Stimulated activated memory B cell treated with anti-CD40 and anti-IgM and Interleukin-4, amounts not matched to agents 10 μg/mL and 1 μg/mL and 100 μg/mL, for 72 hours (primary cell): ENCODE data around the gene GALNT5.

Experiments used
- ATAC-seq: fragments of 150-1000 bp; cut with Tn5 transposase; 2 replicates; pipeline ENCODE4 v1.10.0; 2021
- H3K27ac Mint-ChIP-seq: one replicate; pipeline ENCODE4 v1.8.0; 2022; ENCODE audit warnings: mild to moderate bottlenecking, mixed read lengths
- H3K27me3 Mint-ChIP-seq: one replicate; pipeline ENCODE4 v1.8.0; 2022; ENCODE audit warnings: mixed read lengths
- H3K36me3 Mint-ChIP-seq: one replicate; pipeline ENCODE4 v1.8.0; 2022; ENCODE audit warnings: mixed read lengths
- H3K4me1 Mint-ChIP-seq: one replicate; pipeline ENCODE4 v1.8.0; 2022; ENCODE audit warnings: mixed read lengths
- H3K4me3 Mint-ChIP-seq: one replicate; pipeline ENCODE4 v1.8.0; 2022; ENCODE audit warnings: mild to moderate bottlenecking, moderate library complexity, mixed read lengths
- H3K9me3 Mint-ChIP-seq: one replicate; pipeline ENCODE4 v1.8.0; 2022; ENCODE audit warnings: mixed read lengths

GALNT5 gene

GRCh38 chr2:157345647-157346389, 88.3 kb downstream of the GALNT5 start:
- ATAC-seq: no peak
- H3K4me1 Mint-ChIP-seq: no peaks in the 10 kb centered on the region
- H3K9me3 Mint-ChIP-seq: peaks cover 28% of the 10 kb centered on the region
- peaks cover 47% of the 10 kb centered on the region for H3K36me3 Mint-ChIP-seq
- no peak overlapping the region for H3K4me3 Mint-ChIP-seq
- no peak overlapping the region for H3K27ac Mint-ChIP-seq
- H3K27me3 Mint-ChIP-seq: no peaks in the 10 kb centered on the region

GRCh38 chr2:157348291-157348921, 90.9 kb downstream of the GALNT5 start:
- no peak for ATAC-seq
- Mint-ChIP-seq H3K4me3 (no peak overlapping the region), H3K9me3 (peaks cover 18% of the 10 kb centered on the region), H3K27ac (peak overlapping the region; percentile 26), H3K4me1 (no peaks in the 10 kb centered on the region), H3K27me3 (no peaks in the 10 kb centered on the region), H3K36me3 (peaks cover 26% of the 10 kb centered on the region)

DNA sequence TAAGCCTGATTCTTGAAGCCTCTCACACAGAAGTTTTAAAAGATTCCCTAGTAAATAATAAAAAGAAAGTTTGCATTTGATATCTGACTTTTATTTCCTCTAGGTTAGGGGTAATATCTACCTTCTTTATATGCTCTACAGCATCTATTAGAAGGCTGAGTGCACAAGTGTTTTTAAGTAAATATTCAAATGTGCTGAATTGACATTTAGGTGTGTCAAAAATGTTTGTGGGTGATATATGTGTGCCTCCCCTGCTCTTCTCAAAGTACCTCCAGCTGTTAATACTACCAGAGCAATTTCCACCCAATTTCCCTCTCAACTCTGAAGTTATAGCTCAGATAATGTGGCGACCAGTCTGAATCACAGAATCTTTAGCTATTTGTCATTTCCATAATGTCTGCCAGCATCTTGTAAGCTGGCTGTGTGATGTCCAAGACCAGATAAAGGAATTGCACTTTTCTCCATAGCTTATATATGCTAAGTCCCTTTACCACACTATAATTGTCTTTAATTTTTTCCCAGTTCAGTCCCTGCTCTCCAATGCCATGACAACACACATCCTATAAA, 92.5 kb downstream of the GALNT5 start:
- H3K9me3 Mint-ChIP-seq: peaks cover 6% of the 10 kb centered on the region
- H3K4me3 Mint-ChIP-seq: no peak overlapping the region
- no peaks in the 10 kb centered on the region for H3K27me3 Mint-ChIP-seq
- H3K36me3 Mint-ChIP-seq: peaks cover 18% of the 10 kb centered on the region
- H3K4me1 Mint-ChIP-seq: peaks cover 8% of the 10 kb centered on the region
- ATAC-seq: no peak
- H3K27ac Mint-ChIP-seq: no peak overlapping the region

- Mint-ChIP-seq H3K9me3 (peaks cover 2% of the 10 kb centered on the region), H3K36me3 (peaks cover 19% of the 10 kb centered on the region), H3K4me3 (no peak overlapping the region), H3K27ac (peak overlapping the region; percentile 27), H3K27me3 (no peaks in the 10 kb centered on the region), H3K4me1 (peaks cover 28% of the 10 kb centered on the region)
- no peak for ATAC-seq
Observed at GRCh38 chr2:157355618-157356017, 98.1 kb downstream of the GALNT5 start.

DNA sequence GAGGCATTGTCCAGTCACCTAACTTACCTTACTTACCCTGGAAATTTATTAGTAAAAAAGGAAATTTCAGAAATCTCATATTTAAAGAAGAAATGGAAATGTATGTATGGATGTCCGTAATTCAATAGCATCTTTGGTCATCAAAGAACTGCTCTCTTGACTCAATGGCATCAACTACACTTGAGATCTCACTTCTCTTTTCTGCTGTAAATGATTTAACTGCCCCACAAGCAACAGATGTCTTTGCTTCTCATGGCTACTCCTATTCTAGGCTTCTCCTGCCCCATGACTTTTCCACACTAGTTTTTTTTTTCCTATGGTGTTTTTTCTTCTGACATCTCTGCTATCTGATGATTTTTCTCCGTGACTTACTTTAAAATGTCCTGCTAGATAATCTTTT, 102.1 kb downstream of the GALNT5 start:
- Mint-ChIP-seq H3K36me3 (peaks cover 43% of the 10 kb centered on the region), H3K4me3 (no peak overlapping the region), H3K9me3 (peaks cover 8% of the 10 kb centered on the region), H3K4me1 (peaks cover 40% of the 10 kb centered on the region), H3K27ac (peak overlapping the region; percentile 45), H3K27me3 (no peaks in the 10 kb centered on the region)
- no peak for ATAC-seq

DNA sequence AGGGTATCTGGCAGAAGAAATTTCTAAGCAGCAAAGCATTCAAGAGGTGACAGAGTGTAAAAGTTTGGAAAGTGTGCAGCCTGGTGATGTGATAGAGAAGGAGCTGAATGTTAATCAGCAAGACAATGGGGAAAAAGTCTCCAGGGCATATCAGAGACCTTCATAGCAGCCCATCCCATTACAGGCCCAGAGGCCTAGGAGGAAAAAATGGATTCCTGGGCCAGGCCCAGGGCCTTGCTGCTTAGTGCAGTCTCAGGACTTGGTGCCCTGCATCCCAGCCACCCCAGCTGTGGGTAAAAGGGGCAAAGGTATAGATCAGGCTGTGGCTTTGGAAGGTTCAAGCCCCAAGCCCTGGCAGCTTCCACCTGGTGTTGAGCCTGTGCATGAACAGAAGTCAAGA, 104.0 kb downstream of the GALNT5 start:
- H3K27ac Mint-ChIP-seq: no peak overlapping the region
- peaks cover 47% of the 10 kb centered on the region for H3K36me3 Mint-ChIP-seq
- peaks cover 41% of the 10 kb centered on the region for H3K4me1 Mint-ChIP-seq
- H3K27me3 Mint-ChIP-seq: no peaks in the 10 kb centered on the region
- no peak for ATAC-seq
- peaks cover 8% of the 10 kb centered on the region for H3K9me3 Mint-ChIP-seq
- no peak overlapping the region for H3K4me3 Mint-ChIP-seq

DNA sequence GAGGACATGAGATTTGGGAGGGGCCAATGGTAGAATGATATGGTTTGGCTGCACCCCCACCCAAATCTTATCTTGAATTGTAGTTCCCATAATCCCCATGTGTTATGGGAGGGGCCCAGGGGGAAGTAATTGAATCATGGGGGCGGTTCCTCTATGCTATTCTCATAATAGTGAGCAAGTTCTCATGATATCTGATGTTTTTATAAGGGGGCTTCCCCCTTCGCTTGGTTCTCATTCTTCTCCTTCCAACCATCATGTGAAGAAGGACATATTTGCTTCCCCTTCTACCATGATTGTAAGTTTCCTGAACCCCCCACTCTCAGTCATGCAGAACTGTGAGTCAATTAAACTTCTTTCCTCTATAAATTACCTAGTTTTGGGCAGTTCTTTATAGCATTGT, 105.1 kb downstream of the GALNT5 start:
- peaks cover 39% of the 10 kb centered on the region for H3K4me1 Mint-ChIP-seq
- peaks cover 49% of the 10 kb centered on the region for H3K36me3 Mint-ChIP-seq
- ATAC-seq: no peak
- H3K4me3 Mint-ChIP-seq: no peak overlapping the region
- H3K9me3 Mint-ChIP-seq: peaks cover 8% of the 10 kb centered on the region
- no peak overlapping the region for H3K27ac Mint-ChIP-seq
- no peaks in the 10 kb centered on the region for H3K27me3 Mint-ChIP-seq

DNA sequence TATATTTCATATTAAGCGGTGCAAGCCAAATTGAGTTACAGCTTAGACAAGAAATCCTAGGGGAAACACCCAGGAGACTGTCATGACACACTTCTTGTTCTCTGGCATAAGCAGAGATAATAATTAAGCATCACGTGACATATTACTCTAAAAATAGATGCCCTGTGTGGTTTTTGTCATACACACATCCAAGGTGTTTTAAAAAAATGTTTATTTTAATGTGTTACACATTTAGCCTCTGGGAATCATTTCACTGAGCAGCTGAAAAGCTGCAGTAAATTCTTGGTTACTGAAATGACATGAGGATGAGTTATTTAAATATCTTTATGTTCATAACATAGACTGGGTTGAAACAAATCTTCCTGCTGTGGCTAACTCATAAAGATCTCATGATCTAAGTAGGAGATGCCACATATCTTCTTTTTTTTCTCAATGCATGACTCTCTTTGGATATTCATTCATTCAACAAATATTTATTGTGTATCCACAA, 106.2 kb downstream of the GALNT5 start:
- Mint-ChIP-seq H3K27me3 (no peaks in the 10 kb centered on the region), H3K4me3 (no peak overlapping the region), H3K36me3 (peaks cover 54% of the 10 kb centered on the region), H3K4me1 (peaks cover 33% of the 10 kb centered on the region), H3K27ac (peak overlapping the region; percentile 85), H3K9me3 (peaks cover 8% of the 10 kb centered on the region)
- peak; percentile 50 for ATAC-seq
